Measurements from ENCODE around the gene TMEM179B. TPM values are rescaled to one million over a fixed set of nuclear protein-coding genes. Genes with fewer than 3 reads are reported as not detected.
"Not testable (repeated sequence)": the region's sequence is repeated elsewhere in the genome, so short reads cannot be mapped to it uniquely, and the experiment has no call there.

The TMEM179B gene
- total RNA-seq, 1 donor from 2014 or later, result 51.3 TPM

- H3K36me3 Mint-ChIP-seq (ENCODE audit: low read depth, unreplicated experiment), result peaks cover 1% of the 10 kb centered on the region
- Histone ChIP-seq H3K27me3 (ENCODE audit: insufficient read depth, low read length) (no peaks in the 10 kb centered on the region), H3K9ac (ENCODE audit: low read length) (no peak overlapping the region), H3K4me3 (ENCODE audit: insufficient read depth, low read depth, low read length) (no peak overlapping the region), H4K20me1 (ENCODE audit: insufficient read depth, low read length) (no peaks in the 10 kb centered on the region), H3K79me2 (ENCODE audit: insufficient read depth, low read length) (peaks cover 22% of the 10 kb centered on the region), H3K4me2 (ENCODE audit: low read length) (no peak overlapping the region), H3K9me3 (ENCODE audit: insufficient read depth, low read depth, low read length) (no peaks in the 10 kb centered on the region), H3K27ac (ENCODE audit: low read depth, low read length) (no peak overlapping the region), H3K4me1 (ENCODE audit: insufficient read depth, low read length) (peaks cover 13% of the 10 kb centered on the region), H2AFZ (ENCODE audit: low read depth, low read length) (no peak overlapping the region), H3K36me3 (ENCODE audit: insufficient read depth, low read length) (no peaks in the 10 kb centered on the region)
- H3K27me3 Mint-ChIP-seq (ENCODE audit: low read depth, unreplicated experiment), result no peaks in the 10 kb centered on the region
- TF ChIP-seq EZH2 (IDR thresholded peaks at IDR 0.05; ENCODE audit: insufficient read depth, low read length), result no peak
- TF ChIP-seq CTCF (IDR thresholded peaks at IDR 0.05; ENCODE audit: insufficient read depth, low read depth, low read length), result no peak
- peaks cover 6% of the 10 kb centered on the region for H3K4me1 Mint-ChIP-seq (ENCODE audit: low read depth, unreplicated experiment)
- DNase-seq (ENCODE audit: low read depth), result no peak
- FAIRE-seq, result no peak
- H3K4me3 Mint-ChIP-seq (ENCODE audit: unreplicated experiment), result no peak overlapping the region
- H3K27ac Mint-ChIP-seq (ENCODE audit: unreplicated experiment), result no peak overlapping the region
- H3K9me3 Mint-ChIP-seq (ENCODE audit: unreplicated experiment), result no peaks in the 10 kb centered on the region
Measured at GRCh38 chr11:62757846-62758788, 29.1 kb upstream of the TMEM179B start.

GRCh38 chr11:62760867-62761227, 26.4 kb upstream of the TMEM179B start:
- H3K27ac ChIP-seq (ENCODE audit: low read depth, low read length); H2AFZ ChIP-seq (ENCODE audit: low read depth, low read length); H3K27ac Mint-ChIP-seq (ENCODE audit: unreplicated experiment); H4K20me1 ChIP-seq (ENCODE audit: insufficient read depth, low read length); H3K4me3 ChIP-seq (ENCODE audit: insufficient read depth, low read depth, low read length); H3K27me3 Mint-ChIP-seq (ENCODE audit: low read depth, unreplicated experiment); H3K9ac ChIP-seq (ENCODE audit: low read length); FAIRE-seq; H3K9me3 ChIP-seq (ENCODE audit: insufficient read depth, low read depth, low read length); H3K36me3 Mint-ChIP-seq (ENCODE audit: low read depth, unreplicated experiment); DNase-seq (ENCODE audit: low read depth); H3K36me3 ChIP-seq (ENCODE audit: insufficient read depth, low read length); H3K4me1 ChIP-seq (ENCODE audit: insufficient read depth, low read length); H3K27me3 ChIP-seq (ENCODE audit: insufficient read depth, low read length); H3K9me3 Mint-ChIP-seq (ENCODE audit: unreplicated experiment); H3K4me1 Mint-ChIP-seq (ENCODE audit: low read depth, unreplicated experiment): not testable (repeated sequence)
- peaks cover 17% of the 10 kb centered on the region for H3K79me2 ChIP-seq (ENCODE audit: insufficient read depth, low read length)
- H3K4me2 ChIP-seq (ENCODE audit: low read length), result peak overlapping the region; percentile 95
- H3K4me3 Mint-ChIP-seq (ENCODE audit: unreplicated experiment), result peak overlapping the region; percentile 91

- Histone ChIP-seq H4K20me1 (ENCODE audit: insufficient read depth, low read length) (no peaks in the 10 kb centered on the region), H3K27ac (ENCODE audit: low read depth, low read length) (peak overlapping the region; percentile 74), H3K36me3 (ENCODE audit: insufficient read depth, low read length) (peaks cover 11% of the 10 kb centered on the region), H2AFZ (ENCODE audit: low read depth, low read length) (peak overlapping the region; percentile 90), H3K9ac (ENCODE audit: low read length) (peak overlapping the region; percentile 77), H3K9me3 (ENCODE audit: insufficient read depth, low read depth, low read length) (no peaks in the 10 kb centered on the region), H3K4me1 (ENCODE audit: insufficient read depth, low read length) (peaks cover 12% of the 10 kb centered on the region), H3K79me2 (ENCODE audit: insufficient read depth, low read length) (peaks cover 18% of the 10 kb centered on the region), H3K4me3 (ENCODE audit: insufficient read depth, low read depth, low read length) (peak overlapping the region; percentile 72), H3K27me3 (ENCODE audit: insufficient read depth, low read length) (no peaks in the 10 kb centered on the region), H3K4me2 (ENCODE audit: low read length) (peak overlapping the region; percentile 85)
- Mint-ChIP-seq H3K4me3 (ENCODE audit: unreplicated experiment) (peak overlapping the region; percentile 84), H3K36me3 (ENCODE audit: low read depth, unreplicated experiment) (peaks cover 5% of the 10 kb centered on the region), H3K27ac (ENCODE audit: unreplicated experiment) (peak overlapping the region; percentile 90), H3K9me3 (ENCODE audit: unreplicated experiment) (no peaks in the 10 kb centered on the region), H3K4me1 (ENCODE audit: low read depth, unreplicated experiment) (peaks cover 7% of the 10 kb centered on the region), H3K27me3 (ENCODE audit: low read depth, unreplicated experiment) (no peaks in the 10 kb centered on the region)
- FAIRE-seq, result no peak
- no peak for TF ChIP-seq EZH2 (IDR thresholded peaks at IDR 0.05; ENCODE audit: insufficient read depth, low read length)
- no peak for TF ChIP-seq CTCF (IDR thresholded peaks at IDR 0.05; ENCODE audit: insufficient read depth, low read depth, low read length)
- DNase-seq (ENCODE audit: low read depth), result peak; percentile 16
Measured at GRCh38 chr11:62770778-62771143, 16.4 kb upstream of the TMEM179B start.
